ENCODE data around the gene PFKL.

PFKL gene

DNA sequence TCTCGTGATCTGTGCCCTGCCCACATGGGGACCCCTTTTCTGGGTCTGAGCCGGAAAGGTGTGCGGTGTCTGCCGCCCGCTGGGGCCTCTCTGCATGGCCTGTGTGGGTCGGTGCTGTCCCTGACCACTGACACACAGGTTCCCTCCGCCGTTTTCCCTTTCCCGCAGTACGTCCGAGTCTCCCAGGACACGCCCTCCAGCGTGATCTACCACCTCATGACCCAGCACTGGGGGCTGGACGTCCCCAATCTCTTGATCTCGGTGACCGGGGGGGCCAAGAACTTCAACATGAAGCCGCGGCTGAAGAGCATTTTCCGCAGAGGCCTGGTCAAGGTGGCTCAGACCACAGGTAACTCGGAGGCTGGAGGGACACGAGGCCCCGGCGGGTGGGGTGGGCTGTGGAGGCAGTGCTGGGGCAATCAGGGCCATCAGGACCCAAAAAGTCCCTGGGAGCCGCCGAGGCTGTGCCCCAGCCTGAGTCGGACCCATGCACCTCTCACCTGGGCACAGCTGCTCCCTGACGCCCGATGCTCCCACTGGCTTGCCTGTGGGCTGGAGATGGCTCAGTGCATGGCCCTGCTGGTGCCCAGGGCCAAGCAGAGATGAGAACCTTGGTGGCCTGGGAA is 66.8 kb downstream of the PFKL start:
- DNase-seq, result no peak

DNA sequence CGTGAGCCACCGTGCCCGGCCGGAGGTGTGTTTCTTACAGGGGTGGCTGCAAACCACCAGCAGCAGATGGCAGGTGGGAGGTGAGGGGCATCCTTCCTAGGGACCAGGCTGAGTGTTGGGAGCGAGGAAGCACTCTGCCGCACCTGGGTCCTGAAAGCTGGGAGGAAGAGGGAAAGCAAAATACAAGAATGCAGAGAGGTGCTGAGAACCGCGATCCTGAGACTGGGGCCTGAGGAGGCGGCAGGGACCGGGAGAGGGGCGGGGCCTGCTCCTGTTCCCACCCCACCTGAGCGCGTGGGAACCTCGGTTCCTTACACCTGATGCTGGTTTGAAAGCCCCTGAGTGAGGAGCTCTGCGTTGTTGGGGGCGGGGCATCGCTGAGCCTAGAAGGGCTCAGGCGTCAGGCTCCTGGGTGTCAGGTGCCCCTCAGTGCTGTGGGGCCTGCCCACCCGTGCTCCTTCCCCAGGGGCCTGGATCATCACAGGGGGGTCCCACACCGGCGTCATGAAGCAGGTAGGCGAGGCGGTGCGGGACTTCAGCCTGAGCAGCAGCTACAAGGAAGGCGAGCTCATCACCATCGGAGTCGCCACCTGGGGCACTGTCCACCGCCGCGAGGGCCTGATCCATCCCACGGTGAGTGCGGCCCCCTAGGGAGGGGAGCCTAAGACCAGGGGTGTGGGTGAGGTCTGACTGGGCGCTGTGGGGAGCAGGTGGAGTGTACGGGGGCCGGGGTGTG is 69.0 kb downstream of the PFKL start:
- no peak for DNase-seq

DNA sequence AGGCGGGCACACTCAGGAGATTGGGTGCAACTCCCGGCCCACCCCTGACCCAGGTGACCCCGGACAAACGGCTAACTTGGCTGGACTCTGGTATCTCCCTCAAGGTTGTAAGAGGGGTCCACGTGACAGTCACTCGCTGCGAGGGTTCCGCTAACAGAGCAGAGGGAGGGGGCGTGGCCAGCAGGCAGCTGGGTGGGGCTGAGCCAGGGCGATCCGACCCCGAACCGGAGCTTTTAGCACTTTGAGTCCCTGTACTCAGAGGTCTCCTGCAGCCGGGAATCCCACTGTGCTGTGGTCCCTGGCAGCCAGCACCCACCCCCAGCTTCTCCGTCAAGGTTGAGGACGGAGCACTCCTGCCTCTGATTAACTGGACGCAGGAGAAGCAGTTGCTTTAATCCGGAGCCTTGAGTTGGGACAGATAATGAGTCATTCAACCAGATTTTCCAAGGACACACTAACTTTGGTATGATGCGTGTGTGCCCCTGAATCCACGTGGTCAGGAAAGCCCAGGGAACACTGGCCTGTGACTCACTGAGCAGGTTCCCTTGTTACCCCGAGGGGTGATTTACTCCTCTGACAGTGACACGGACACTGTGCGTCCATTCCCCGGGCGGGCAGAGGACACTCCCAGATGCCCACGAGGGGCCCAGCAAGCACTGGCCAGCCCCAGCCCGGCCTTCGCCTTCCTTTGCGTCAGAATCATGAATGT is 70.3 kb downstream of the PFKL start:
- DNase-seq, result no peak

DNA sequence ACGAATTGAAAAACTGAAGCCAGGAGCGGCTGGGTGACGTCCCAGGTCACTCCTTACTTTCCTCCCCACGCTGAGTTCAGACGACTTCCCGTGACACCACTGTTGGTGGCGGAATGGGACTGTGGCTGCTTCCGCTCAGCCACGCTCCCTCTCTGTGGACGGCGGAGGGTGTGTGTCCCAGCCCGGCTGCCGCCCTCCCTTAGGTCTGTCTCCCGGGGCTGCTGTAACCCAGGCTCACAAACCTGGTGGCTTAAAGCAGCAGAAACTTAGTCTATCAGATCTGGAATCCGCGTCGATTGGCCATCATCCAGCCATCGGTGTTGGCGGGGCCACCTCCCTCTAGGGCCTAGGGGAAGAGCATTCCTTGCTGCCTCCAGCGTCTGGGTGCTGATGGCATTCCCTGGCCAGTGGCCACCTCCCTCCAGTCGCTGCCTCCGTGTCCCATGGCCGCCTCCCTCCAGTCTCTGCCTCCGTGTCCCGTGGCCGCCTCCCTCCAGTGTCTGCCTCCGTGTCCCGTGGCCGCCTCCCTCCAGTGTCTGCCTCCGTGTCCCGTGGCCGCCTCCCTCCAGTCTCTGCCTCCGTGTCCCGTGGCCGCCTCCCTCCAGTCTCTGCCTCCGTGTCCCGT is 71.0 kb downstream of the PFKL start:
- DNase-seq, result no peak

DNA sequence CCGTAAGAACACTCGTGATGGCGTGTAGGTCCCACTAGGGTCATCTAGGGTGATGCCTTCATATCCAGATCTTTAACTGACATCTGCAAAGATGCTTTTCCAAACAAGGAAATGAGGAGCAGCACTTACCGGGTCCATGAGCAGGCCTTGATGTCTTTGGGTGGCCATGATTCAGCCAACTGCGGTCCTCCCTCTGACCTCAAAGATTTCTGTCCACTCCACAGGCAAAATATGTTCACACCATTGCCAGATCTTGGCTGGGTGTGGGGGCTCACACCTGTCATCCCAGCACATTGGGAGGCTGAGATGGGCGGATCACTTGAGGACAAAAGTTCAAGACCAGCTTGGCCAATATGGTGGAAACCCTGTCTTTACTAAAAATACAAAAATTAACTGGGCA is 71.7 kb downstream of the PFKL start:
- DNase-seq, result no peak

DNA sequence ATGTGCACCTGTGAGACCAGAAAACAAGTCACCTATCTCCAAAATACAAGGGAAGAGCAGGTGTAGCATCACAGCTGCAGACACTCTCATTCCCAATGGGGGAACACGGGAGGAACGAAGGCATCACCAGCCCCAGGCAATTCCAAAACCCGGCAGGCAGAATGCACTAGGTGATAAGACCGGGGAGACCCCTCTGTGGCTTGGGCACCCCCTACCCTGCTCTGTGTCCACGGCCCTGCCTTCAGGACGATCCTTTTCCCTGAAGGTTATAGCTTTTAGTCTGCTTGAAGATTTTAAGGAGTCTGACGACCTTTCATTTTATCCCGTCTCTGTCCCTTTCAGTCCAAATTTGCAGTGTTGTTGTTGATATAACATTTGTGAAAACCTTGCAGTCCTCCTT is 72.8 kb downstream of the PFKL start:
- no peak for DNase-seq

DNA sequence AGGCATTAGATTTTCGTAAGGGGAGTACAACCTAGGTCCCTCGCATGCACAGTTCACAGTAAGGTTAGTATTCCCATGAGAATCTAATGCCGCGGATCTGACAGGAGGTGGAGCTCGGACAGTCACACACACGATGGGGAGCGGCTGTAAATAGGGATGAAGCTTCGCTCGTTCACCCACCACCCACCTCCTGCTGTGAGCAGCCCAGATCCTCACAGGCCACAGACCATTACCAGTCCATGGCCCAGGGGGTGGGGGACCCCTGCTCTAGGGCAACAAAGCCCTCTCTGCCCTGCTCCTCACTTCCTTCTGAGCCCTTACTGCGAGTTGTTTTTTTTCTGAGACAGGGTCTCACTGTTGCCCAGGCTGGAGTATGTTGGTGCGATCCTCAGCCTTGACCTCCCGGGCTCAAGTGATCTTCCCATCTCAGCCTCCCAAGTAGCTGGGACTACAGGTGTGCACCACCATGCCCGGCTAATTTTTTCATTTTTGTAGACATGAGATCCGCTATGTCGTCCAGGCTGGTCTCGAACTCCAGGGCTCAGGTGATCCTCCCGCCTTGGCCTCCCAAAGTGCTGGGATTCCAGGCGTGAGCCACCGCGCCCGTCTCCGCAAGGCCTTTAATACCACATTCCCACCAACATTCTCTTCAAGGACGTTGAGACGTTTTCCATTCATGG is 74.9 kb downstream of the PFKL start:
- DNase-seq, result no peak

DNA sequence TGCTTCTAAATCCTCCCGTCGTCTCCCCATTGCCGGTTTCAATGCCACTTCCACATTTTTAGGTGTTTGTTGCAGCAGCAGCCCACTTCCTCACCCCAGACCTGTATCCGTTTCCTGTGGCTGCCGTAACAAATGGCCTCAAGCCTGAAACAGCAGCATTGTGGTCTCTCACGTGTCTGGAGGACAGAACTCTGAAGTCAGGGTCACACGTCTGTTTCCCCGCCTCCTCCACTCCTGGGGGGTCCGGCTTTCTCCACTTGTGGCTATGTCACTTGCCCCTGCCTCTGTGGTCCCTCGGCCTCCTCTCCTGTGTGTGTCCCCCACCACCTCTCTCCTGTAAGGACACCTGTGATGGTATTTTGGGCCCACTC is 75.4 kb downstream of the PFKL start:
- no peak for DNase-seq

DNA sequence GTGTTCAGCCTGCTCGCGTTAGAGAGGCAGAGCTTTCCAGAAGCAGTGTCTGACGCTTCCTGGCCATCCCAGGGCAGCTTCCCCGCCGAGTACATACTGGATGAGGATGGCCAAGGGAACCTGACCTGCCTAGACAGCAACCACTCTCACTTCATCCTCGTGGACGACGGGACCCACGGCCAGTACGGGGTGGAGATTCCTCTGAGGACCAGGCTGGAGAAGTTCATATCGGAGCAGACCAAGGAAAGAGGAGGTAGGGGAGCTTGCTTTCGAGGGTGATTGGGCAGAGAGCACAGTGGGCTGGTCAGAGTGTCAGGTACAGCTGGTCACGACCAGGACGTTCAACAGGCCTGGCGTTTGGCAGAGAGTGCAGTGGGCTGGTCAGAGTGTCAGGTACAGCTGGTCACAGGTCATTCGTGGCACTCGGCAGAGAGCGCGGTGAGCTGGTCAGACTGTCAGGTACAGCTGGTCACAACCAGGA is 75.9 kb downstream of the PFKL start:
- no peak for DNase-seq

DNA sequence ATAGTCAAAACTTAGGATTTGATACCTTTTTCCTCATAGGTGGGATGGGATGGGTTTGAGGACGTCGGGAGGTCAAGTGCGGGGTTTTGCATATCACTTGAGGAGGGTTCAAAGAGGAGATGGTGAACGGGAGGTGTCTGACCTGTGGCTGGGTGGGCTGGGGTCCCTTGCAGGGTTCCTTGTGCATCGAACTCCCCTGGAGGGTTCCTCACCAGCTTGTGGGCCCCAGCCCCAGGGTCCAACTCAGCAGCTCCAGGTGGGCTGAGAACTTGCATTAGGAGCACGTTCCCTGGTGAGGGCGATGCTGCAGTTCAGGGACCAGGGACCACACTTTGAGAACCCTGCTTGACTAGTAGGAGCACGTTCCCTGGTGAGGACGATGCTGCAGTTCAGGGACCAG is 76.8 kb downstream of the PFKL start:
- DNase-seq, result no peak
